ENCODE results near the gene CIART.
"Not testable (repeated sequence)": the region's sequence is repeated elsewhere in the genome, so short reads cannot be mapped to it uniquely, and the experiment has no call there.

DNA sequence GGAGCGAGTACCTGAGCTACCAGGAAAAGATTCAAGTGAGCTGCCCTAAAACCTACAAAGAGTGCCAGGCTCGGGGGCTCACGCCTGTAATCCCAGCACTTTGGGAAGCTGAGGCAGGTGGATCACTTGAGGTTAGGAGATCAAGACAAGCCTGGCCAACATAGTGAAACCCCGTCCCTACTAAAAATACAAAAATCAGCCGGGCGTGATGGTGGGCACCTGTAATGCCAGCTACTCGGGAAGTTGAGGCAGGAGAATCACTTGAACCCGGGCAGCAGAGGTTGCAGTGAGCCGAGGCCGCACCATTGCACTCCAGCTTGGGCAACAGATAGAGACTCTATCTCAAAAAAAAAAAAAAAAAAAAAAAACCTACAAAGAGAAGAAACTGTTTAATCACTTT lies 49.4 kb upstream of the CIART start:
- not testable (repeated sequence) for TF ChIP-seq SUZ12 (IDR thresholded peaks at IDR 0.05; ENCODE audit: extremely low read depth, insufficient read depth, insufficient read length); ZNF274 (IDR thresholded peaks at IDR 0.05; ENCODE audit: low read depth, low read length); YY1 (IDR thresholded peaks at IDR 0.05; ENCODE audit: insufficient read depth, insufficient read length)
